Neural cell (in vitro differentiated cells): ENCODE results near the gene SREBF1.

ENCODE experiments used
- CTCF ChIP-seq: fragments of 450-650 bp; IDR thresholded peaks from 2 replicates; pipeline ENCODE4 v1.5.1; 2014; ENCODE audit warnings: antibody characterized with exemption, mild to moderate bottlenecking, moderate library complexity; ENCODE audit not compliant: poor library complexity, severe bottlenecking
- EP300 ChIP-seq: fragments of 450-650 bp; conservative IDR thresholded peaks from 2 replicates; pipeline ENCODE4 v1.6.1; 2014; ENCODE audit warnings: antibody characterized with exemption, mild to moderate bottlenecking, moderate library complexity; ENCODE audit not compliant: poor library complexity, severe bottlenecking
- EZH2 ChIP-seq: fragments of 200-600, 300-800 bp; shearing (Covaris generic), sonication (generic); IDR thresholded peaks from 2 replicates; pipeline ENCODE4 v1.6.1; 2014; ENCODE audit warnings: antibody characterized with exemption, low read length, borderline replicate concordance, mild to moderate bottlenecking; ENCODE audit not compliant: insufficient read depth, poor library complexity, severe bottlenecking
- POLR2AphosphoS5 ChIP-seq: IDR thresholded peaks from 2 replicates; pipeline ENCODE4 v1.6.1; 2012
- RAD21 ChIP-seq: fragments of 450-650 bp; conservative IDR thresholded peaks from 2 replicates; pipeline ENCODE4 v1.6.1; 2014; ENCODE audit warnings: antibody characterized with exemption, mild to moderate bottlenecking, moderate library complexity
- SMC3 ChIP-seq: fragments of 450-650 bp; conservative IDR thresholded peaks from 2 replicates; pipeline ENCODE4 v1.6.1; 2014; ENCODE audit warnings: antibody characterized with exemption, mild to moderate bottlenecking, moderate library complexity; ENCODE audit not compliant: poor library complexity
- TAF1 ChIP-seq: IDR thresholded peaks from 2 replicates; pipeline ENCODE4 v1.6.1; 2012; ENCODE audit warnings: low read depth

- no peak for TF ChIP-seq CTCF
- TF ChIP-seq POLR2AphosphoS5, result no peak
- TF ChIP-seq EZH2, result no peak
- no peak for TF ChIP-seq SMC3
- TF ChIP-seq RAD21, result no peak
- TF ChIP-seq TAF1, result no peak
- no peak for TF ChIP-seq EP300
Observed at GRCh38 chr17:17813725-17814095, 23.1 kb downstream of the SREBF1 start.
